HEK293 (cell line): ENCODE measurements around the gene ZNF607.
A peak's percentile ranks its signal among the peaks of the same experiment; 100 is the strongest.

Source experiments
- EGR2 ChIP-seq: fragments of 450-650 bp; formaldehyde crosslinking; IDR thresholded peaks from 2 replicates; pipeline ENCODE4 v1.5.1; 2016; ENCODE audit warnings: low read depth, missing biosample characterization, missing genetic modification characterization
- GLIS1 ChIP-seq: fragments of 450-650 bp; formaldehyde crosslinking; IDR thresholded peaks from 2 replicates; pipeline ENCODE4 v1.5.1; 2016; ENCODE audit warnings: missing biosample characterization, missing genetic modification characterization
- KLF7 ChIP-seq: fragments of 450-650 bp; formaldehyde crosslinking; IDR thresholded peaks from 2 replicates; pipeline ENCODE4 v1.5.1; 2016; ENCODE audit warnings: missing biosample characterization, missing genetic modification characterization, borderline replicate concordance
- ZBTB1 ChIP-seq: fragments of 450-650 bp; formaldehyde crosslinking; IDR thresholded peaks from 2 replicates; pipeline ENCODE4 v1.5.1; 2016; ENCODE audit warnings: missing biosample characterization, missing genetic modification characterization
- ZNF10 ChIP-seq: fragments of 450-650 bp; formaldehyde crosslinking; IDR thresholded peaks from 2 replicates; pipeline ENCODE4 v1.5.1; 2017; ENCODE audit warnings: missing biosample characterization, missing genetic modification characterization
- ZNF146 ChIP-seq: fragments of 450-650 bp; formaldehyde crosslinking; IDR thresholded peaks from 2 replicates; pipeline ENCODE4 v1.5.1; 2016; ENCODE audit warnings: missing biosample characterization, missing genetic modification characterization
- ZNF174 ChIP-seq: fragments of 450-650 bp; formaldehyde crosslinking; IDR thresholded peaks from 2 replicates; pipeline ENCODE4 v1.5.0; 2017; ENCODE audit warnings: missing biosample characterization, mild to moderate bottlenecking, missing genetic modification characterization
- ZNF302 ChIP-seq: fragments of 450-650 bp; formaldehyde crosslinking; IDR thresholded peaks from 2 replicates; pipeline ENCODE4 v1.5.1; 2016; ENCODE audit warnings: missing biosample characterization, missing genetic modification characterization, low read depth
- ZNF350 ChIP-seq: fragments of 450-650 bp; formaldehyde crosslinking; IDR thresholded peaks from 2 replicates; pipeline ENCODE4 v1.5.0; 2017; ENCODE audit warnings: missing biosample characterization, mild to moderate bottlenecking, missing genetic modification characterization
- ZNF571 ChIP-seq: fragments of 450-650 bp; formaldehyde crosslinking; IDR thresholded peaks from 2 replicates; pipeline ENCODE4 v1.5.0; 2017; ENCODE audit warnings: missing biosample characterization, missing genetic modification characterization
- TF ChIP-seq, protein P1 (sequence below): fragments of 450-650 bp; formaldehyde crosslinking; IDR thresholded peaks from 2 replicates; pipeline ENCODE4 v1.5.1; 2016; ENCODE audit warnings: missing biosample characterization, missing genetic modification characterization

DNA sequence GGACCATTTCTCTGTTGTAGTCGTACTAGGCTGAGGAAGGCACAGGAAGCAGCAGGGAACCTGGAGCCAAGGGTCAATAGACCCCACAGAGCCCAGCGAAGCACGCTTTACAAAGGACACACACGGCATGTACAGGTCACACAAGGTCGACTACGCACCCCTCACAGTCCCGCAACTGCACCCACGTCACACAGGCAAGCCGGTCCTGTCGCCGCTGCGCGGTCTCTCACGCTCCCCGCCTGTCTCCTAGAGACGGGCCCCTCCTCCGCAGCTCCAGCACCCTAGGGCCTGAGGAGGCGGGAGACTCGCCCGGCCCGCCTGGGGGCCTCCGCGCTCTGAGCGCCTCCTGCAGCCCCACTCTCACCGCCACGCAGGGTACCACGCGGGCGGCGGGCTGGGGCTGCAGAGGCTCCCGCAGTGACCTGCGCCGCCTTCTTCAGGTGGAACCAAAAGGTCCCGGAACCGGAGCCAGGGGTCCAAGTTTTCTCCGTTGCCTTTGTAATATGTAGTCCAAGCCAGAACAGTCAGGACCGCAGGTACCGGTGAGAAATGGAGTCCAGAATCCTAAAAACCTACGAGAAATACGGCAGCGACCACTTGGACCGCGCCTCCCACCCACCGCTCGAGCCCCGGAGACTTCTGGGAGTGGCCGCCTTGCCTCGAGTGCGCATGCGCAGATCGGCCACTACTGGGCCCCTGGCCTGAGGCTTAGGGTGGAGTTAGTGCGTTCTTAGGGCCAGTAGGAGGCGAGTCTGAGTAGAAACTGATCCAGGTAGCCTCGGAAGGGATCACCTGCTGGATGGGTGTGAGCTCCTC, at the start of gene ZNF607:
- TF ChIP-seq ZNF350 (tag by site-specific recombination) (no peak), ZNF302 (tag by site-specific recombination) (no peak), ZNF571 (tag by site-specific recombination) (no peak), ZNF10 (tag by site-specific recombination) (0 out of 2 replicates have a peak, but pooled peaks have one; percentile 64), EGR2 (peak; percentile 92), GLIS1 (tag by site-specific recombination) (peak; percentile 97), ZBTB1 (tag by site-specific recombination) (0 out of 2 replicates have a peak, but pooled peaks have one; percentile 73), ZNF174 (tag by site-specific recombination) (no peak), ZNF146 (tag by site-specific recombination) (no peak), KLF7 (peak; percentile 47; the same call in 1 of the 2 replicates)
- TF ChIP-seq, protein P1, sequence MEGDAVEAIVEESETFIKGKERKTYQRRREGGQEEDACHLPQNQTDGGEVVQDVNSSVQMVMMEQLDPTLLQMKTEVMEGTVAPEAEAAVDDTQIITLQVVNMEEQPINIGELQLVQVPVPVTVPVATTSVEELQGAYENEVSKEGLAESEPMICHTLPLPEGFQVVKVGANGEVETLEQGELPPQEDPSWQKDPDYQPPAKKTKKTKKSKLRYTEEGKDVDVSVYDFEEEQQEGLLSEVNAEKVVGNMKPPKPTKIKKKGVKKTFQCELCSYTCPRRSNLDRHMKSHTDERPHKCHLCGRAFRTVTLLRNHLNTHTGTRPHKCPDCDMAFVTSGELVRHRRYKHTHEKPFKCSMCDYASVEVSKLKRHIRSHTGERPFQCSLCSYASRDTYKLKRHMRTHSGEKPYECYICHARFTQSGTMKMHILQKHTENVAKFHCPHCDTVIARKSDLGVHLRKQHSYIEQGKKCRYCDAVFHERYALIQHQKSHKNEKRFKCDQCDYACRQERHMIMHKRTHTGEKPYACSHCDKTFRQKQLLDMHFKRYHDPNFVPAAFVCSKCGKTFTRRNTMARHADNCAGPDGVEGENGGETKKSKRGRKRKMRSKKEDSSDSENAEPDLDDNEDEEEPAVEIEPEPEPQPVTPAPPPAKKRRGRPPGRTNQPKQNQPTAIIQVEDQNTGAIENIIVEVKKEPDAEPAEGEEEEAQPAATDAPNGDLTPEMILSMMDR (tag by site-specific recombination) = peak; percentile 94
